ENCODE measurements around the gene SLC5A10. TPM values are rescaled to one million over a fixed set of nuclear protein-coding genes. Genes with fewer than 3 reads are reported as not detected.
"Not testable (repeated sequence)": the region's sequence is repeated elsewhere in the genome, so short reads cannot be mapped to it uniquely, and the experiment has no call there.

The SLC5A10 gene
- polyA plus RNA-seq, 1 experiment: 0.05 TPM

GRCh38 chr17:18953231-18953728 is 1.3 kb downstream of the SLC5A10 start:
- H3K36me3 ChIP-seq (ENCODE audit: control insufficient read depth, insufficient read depth, low read length): no peaks in the 10 kb centered on the region
- TF ChIP-seq CTCF (IDR thresholded peaks at IDR 0.05; ENCODE audit: insufficient read depth, low read depth, low read length): no peak
- POLR2A ChIA-PET: no interaction called here
- no peak overlapping the region for H3K4me3 ChIP-seq (ENCODE audit: low read depth, low read length)
- CTCF ChIA-PET: interaction anchor here (1.4 kb wide), 1 partner anchor 8 kb away, joined by 4 read pairs; no protein-coding TSS in a partner anchor
- no peak for DNase-seq (ENCODE audit: low read depth)
- H3K27me3 ChIP-seq (ENCODE audit: control insufficient read depth, insufficient read depth, low read length): peaks cover 12% of the 10 kb centered on the region

- H3K4me3 ChIP-seq (ENCODE audit: low read depth, low read length): no peak overlapping the region
- ChIA-PET CTCF (no interaction called here), POLR2A (no interaction called here)
- TF ChIP-seq CTCF (IDR thresholded peaks at IDR 0.05; ENCODE audit: insufficient read depth, low read depth, low read length): no peak
- no peaks in the 10 kb centered on the region for H3K36me3 ChIP-seq (ENCODE audit: control insufficient read depth, insufficient read depth, low read length)
- H3K27me3 ChIP-seq (ENCODE audit: control insufficient read depth, insufficient read depth, low read length): peaks cover 11% of the 10 kb centered on the region
- no peak for DNase-seq (ENCODE audit: low read depth)
Measured at GRCh38 chr17:18954321-18954720, 2.4 kb downstream of the SLC5A10 start.

- POLR2A ChIA-PET: no interaction called here
- TF ChIP-seq CTCF (IDR thresholded peaks at IDR 0.05; ENCODE audit: insufficient read depth, low read depth, low read length): no peak
- DNase-seq (ENCODE audit: low read depth): no peak
Measured at GRCh38 chr17:18955009-18955408, 3.0 kb downstream of the SLC5A10 start.

GRCh38 chr17:18956021-18956420 is 4.1 kb downstream of the SLC5A10 start:
- CTCF ChIA-PET; H3K36me3 ChIP-seq (ENCODE audit: control insufficient read depth, insufficient read depth, low read length); POLR2A ChIA-PET; H3K27me3 ChIP-seq (ENCODE audit: control insufficient read depth, insufficient read depth, low read length); H3K4me3 ChIP-seq (ENCODE audit: low read depth, low read length); DNase-seq (ENCODE audit: low read depth): not testable (repeated sequence)

More at GRCh38 chr17:18955009-18955408, 3.0 kb downstream of the SLC5A10 start:
- CTCF ChIA-PET: interaction anchor here (0.6 to 1.1 kb wide), 2 partner anchors 10 to 12 kb away, joined by 3 read pairs; no protein-coding TSS in a partner anchor
- no peak overlapping the region for H3K4me3 ChIP-seq (ENCODE audit: low read depth, low read length)
- H3K36me3 ChIP-seq (ENCODE audit: control insufficient read depth, insufficient read depth, low read length): no peaks in the 10 kb centered on the region
- H3K27me3 ChIP-seq (ENCODE audit: control insufficient read depth, insufficient read depth, low read length): peaks cover 7% of the 10 kb centered on the region; the same call in 1 of the 2 replicates

GRCh38 chr17:18956581-18956980 is 4.6 kb downstream of the SLC5A10 start:
- DNase-seq (ENCODE audit: low read depth): no peak
- ChIA-PET CTCF (no interaction called here), POLR2A (no interaction called here)

More at GRCh38 chr17:18956581-18956980, 4.6 kb downstream of the SLC5A10 start:
- Histone ChIP-seq H3K4me3 (ENCODE audit: low read depth, low read length) (no peak overlapping the region), H3K27me3 (ENCODE audit: control insufficient read depth, insufficient read depth, low read length) (peaks cover 1% of the 10 kb centered on the region; the same call in 1 of the 2 replicates), H3K36me3 (ENCODE audit: control insufficient read depth, insufficient read depth, low read length) (no peaks in the 10 kb centered on the region)
- TF ChIP-seq CTCF (IDR thresholded peaks at IDR 0.05; ENCODE audit: insufficient read depth, low read depth, low read length): no peak

Data from BJ (cell line).